Astrocyte (in vitro differentiated cells and primary cell): ENCODE data around the gene ZNF487. TPM values are rescaled to one million over a fixed set of nuclear protein-coding genes. Genes with fewer than 3 reads are reported as not detected.

Experiments
- DNase-seq: peaks from one replicate; pipeline ENCODE4 v3.0.0-alpha.2; 2010; ENCODE audit warnings: low read depth
- FAIRE-seq: peaks from 2 replicates; lab custom pipeline; 2011; peaks lifted over from hg19 to GRCh38; lab: Jason Lieb, UNC
- H2AFZ ChIP-seq: 2 replicates; pipeline ENCODE4 v1.6.0; 2012; ENCODE audit warnings: low read depth, low read length, inconsistent platforms
- H3K27ac ChIP-seq: 2 replicates; pipeline ENCODE4 v1.5.1; 2011; ENCODE audit warnings: low read depth, low read length, inconsistent platforms
- H3K27me3 ChIP-seq: 2 replicates; pipeline ENCODE4 v1.6.0; 2011; ENCODE audit warnings: low read length, inconsistent platforms; ENCODE audit not compliant: insufficient read depth
- H3K36me3 ChIP-seq: 2 replicates; pipeline ENCODE4 v1.5.1; 2011; ENCODE audit warnings: low read length, inconsistent platforms; ENCODE audit not compliant: insufficient read depth
- H3K4me1 ChIP-seq: 2 replicates; pipeline ENCODE4 v1.5.1; 2011; ENCODE audit warnings: low read length, inconsistent platforms; ENCODE audit not compliant: insufficient read depth
- H3K4me2 ChIP-seq: 2 replicates; pipeline ENCODE4 v1.6.0; 2012; ENCODE audit warnings: low read length, inconsistent platforms
- H3K4me3 ChIP-seq: 2 replicates; pipeline ENCODE4 v1.5.1; 2011; ENCODE audit warnings: low read depth, mild to moderate bottlenecking, low read length, inconsistent platforms; ENCODE audit not compliant: insufficient read depth
- H3K79me2 ChIP-seq: 2 replicates; pipeline ENCODE4 v1.6.0; 2012; ENCODE audit warnings: mild to moderate bottlenecking, low read length, inconsistent platforms; ENCODE audit not compliant: insufficient read depth
- H3K9ac ChIP-seq: 2 replicates; pipeline ENCODE4 v1.6.0; 2012; ENCODE audit warnings: mild to moderate bottlenecking, low read length, inconsistent platforms
- H3K9me3 ChIP-seq: 2 replicates; pipeline ENCODE4 v1.5.1; 2012; ENCODE audit warnings: low read depth, mild to moderate bottlenecking, low read length, inconsistent platforms; ENCODE audit not compliant: insufficient read depth
- H4K20me1 ChIP-seq: 2 replicates; pipeline ENCODE4 v1.6.0; 2012; ENCODE audit warnings: low read length, inconsistent platforms; ENCODE audit not compliant: insufficient read depth
- H3K27ac Mint-ChIP-seq: one replicate; pipeline ENCODE4 v1.8.0; 2021; ENCODE audit warnings: mild to moderate bottlenecking, mixed read lengths; ENCODE audit not compliant: unreplicated experiment
- H3K27me3 Mint-ChIP-seq: one replicate; pipeline ENCODE4 v1.8.0; 2021; ENCODE audit warnings: low read depth, mixed read lengths; ENCODE audit not compliant: unreplicated experiment
- H3K36me3 Mint-ChIP-seq: one replicate; pipeline ENCODE4 v1.8.0; 2021; ENCODE audit warnings: low read depth, mixed read lengths; ENCODE audit not compliant: unreplicated experiment
- H3K4me1 Mint-ChIP-seq: one replicate; pipeline ENCODE4 v1.8.0; 2021; ENCODE audit warnings: low read depth, mixed read lengths; ENCODE audit not compliant: unreplicated experiment
- H3K4me3 Mint-ChIP-seq: one replicate; pipeline ENCODE4 v1.8.0; 2021; ENCODE audit warnings: mild to moderate bottlenecking, moderate library complexity, mixed read lengths; ENCODE audit not compliant: unreplicated experiment
- H3K9me3 Mint-ChIP-seq: one replicate; pipeline ENCODE4 v1.8.0; 2021; ENCODE audit warnings: mild to moderate bottlenecking, mixed read lengths; ENCODE audit not compliant: unreplicated experiment
- EZH2 ChIP-seq: IDR thresholded peaks from 2 replicates; pipeline ENCODE4 v1.6.1; 2012; ENCODE audit warnings: mild to moderate bottlenecking, low read length, inconsistent platforms; ENCODE audit not compliant: insufficient read depth
- total RNA-seq: library from RNA; stranded (reverse); gene quantifications from 2 replicates; pipeline ENCODE4 v1.2.1, GENCODE V29; 2021
- TF ChIP-seq, protein P1 (sequence below): IDR thresholded peaks from 2 replicates; pipeline ENCODE4 v1.5.1; 2011; ENCODE audit warnings: low read depth, mild to moderate bottlenecking, inconsistent platforms, low read length, moderate library complexity; ENCODE audit not compliant: insufficient read depth

ZNF487 gene
- total RNA-seq, 1 donor from 2014 or later = 2.8 TPM

DNA sequence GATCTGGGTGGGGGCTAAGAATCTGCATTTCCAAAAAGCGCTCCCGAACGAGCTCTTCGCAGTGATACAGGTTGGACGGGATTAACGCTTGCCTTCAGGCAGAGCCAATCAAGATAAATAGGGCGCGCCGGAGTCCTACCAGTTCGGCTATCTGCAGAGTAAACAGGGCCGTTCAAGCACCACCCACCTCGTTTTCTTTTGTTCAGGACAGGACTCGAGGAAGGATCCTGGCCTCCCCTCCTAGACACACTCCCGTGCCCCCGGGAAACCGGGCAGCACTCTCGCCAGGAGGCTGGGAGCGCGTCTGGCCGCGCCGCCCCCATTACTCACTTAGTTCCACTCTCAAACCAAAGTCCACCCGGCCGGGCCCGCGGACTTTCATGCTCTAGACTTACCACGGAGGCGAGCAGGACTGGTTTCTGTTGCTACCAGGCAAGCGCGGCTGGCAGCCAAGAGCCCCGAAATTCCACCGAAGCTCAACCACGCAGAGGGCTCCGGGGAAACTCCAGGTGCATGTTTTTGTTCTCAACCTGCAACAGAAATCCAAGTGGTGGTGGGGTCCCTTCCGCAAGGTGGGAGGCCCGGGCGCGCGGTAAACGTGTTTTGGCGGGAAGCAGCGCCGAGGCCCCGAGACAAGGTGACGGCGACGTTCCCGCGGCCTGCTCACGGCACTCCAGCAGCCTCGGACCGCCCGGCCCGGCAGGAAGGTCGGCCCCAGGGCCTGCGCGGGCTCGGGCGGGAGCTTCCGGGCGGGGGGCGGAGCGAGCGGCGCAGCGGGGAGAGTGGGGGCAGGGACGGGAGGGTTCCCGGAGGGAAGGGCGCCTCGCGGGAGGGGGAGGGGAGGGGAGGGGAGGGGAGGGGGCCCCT lies 40.6 kb upstream of the ZNF487 start:
- Histone ChIP-seq H3K4me2 (peak overlapping the region; percentile 88), H3K4me1 (peaks cover 32% of the 10 kb centered on the region), H3K79me2 (peaks cover 94% of the 10 kb centered on the region), H3K27ac (peak overlapping the region; percentile 79), H3K9me3 (no peaks in the 10 kb centered on the region), H4K20me1 (peaks cover 91% of the 10 kb centered on the region), H3K27me3 (no peaks in the 10 kb centered on the region), H3K4me3 (peak overlapping the region; percentile 65), H3K9ac (peak overlapping the region; percentile 85), H3K36me3 (peaks cover 21% of the 10 kb centered on the region), H2AFZ (peak overlapping the region; percentile 34)
- H3K9me3 Mint-ChIP-seq = no peaks in the 10 kb centered on the region
- FAIRE-seq (no peak), DNase-seq (peak; percentile 51)
- H3K27me3 Mint-ChIP-seq = no peaks in the 10 kb centered on the region
- peaks cover 32% of the 10 kb centered on the region for H3K4me1 Mint-ChIP-seq
- peak overlapping the region; percentile 88 for H3K27ac Mint-ChIP-seq
- peak overlapping the region; percentile 90 for H3K4me3 Mint-ChIP-seq
- no peak for TF ChIP-seq EZH2
- TF ChIP-seq, protein P1, sequence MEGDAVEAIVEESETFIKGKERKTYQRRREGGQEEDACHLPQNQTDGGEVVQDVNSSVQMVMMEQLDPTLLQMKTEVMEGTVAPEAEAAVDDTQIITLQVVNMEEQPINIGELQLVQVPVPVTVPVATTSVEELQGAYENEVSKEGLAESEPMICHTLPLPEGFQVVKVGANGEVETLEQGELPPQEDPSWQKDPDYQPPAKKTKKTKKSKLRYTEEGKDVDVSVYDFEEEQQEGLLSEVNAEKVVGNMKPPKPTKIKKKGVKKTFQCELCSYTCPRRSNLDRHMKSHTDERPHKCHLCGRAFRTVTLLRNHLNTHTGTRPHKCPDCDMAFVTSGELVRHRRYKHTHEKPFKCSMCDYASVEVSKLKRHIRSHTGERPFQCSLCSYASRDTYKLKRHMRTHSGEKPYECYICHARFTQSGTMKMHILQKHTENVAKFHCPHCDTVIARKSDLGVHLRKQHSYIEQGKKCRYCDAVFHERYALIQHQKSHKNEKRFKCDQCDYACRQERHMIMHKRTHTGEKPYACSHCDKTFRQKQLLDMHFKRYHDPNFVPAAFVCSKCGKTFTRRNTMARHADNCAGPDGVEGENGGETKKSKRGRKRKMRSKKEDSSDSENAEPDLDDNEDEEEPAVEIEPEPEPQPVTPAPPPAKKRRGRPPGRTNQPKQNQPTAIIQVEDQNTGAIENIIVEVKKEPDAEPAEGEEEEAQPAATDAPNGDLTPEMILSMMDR = no peak
- H3K36me3 Mint-ChIP-seq = peaks cover 13% of the 10 kb centered on the region

DNA sequence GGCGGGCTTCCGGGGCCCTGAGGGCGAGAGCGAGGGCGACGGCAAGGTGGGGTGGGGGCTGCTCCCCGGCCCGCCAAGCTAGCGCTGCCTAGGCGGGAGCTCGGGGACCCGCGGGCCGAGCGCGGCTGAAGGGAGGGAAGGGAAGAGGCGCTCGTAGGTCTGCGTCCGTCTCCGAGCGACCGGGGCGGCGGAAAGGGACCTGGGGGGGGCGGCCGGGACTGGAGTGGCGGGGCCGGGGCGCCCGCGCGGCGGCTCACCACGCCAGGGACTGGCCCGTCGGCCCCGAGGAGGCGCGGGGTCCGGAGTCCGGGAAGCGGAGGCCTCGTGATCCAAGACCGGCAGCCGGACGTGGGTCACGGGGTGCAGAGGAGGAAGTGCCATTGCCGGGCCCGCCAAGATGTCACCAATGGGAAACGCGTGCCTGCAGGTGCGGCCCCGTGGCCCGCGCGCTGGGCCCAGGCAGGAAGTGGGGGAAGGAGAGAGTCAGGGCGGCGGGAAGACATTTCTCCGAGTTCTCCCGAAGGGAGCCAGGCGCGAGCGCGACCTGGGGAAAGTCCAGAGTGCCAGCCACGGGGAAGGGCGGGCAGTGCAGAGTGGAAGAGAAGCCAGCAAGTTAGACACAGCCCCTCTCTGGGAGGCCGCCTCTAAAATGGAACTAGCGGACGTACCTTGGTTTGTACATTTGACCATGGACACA lies 39.8 kb upstream of the ZNF487 start:
- peaks cover 94% of the 10 kb centered on the region for H3K79me2 ChIP-seq
- H3K4me1 ChIP-seq = peaks cover 38% of the 10 kb centered on the region
- DNase-seq = peak; percentile 67
- peak overlapping the region; percentile 66 for H3K27ac ChIP-seq
- Mint-ChIP-seq H3K4me3 (peak overlapping the region; percentile 89), H3K27me3 (no peaks in the 10 kb centered on the region), H3K9me3 (no peaks in the 10 kb centered on the region), H3K36me3 (peaks cover 8% of the 10 kb centered on the region), H3K27ac (peak overlapping the region; percentile 89), H3K4me1 (peaks cover 39% of the 10 kb centered on the region)
- peaks cover 21% of the 10 kb centered on the region for H3K36me3 ChIP-seq
- H4K20me1 ChIP-seq = peaks cover 91% of the 10 kb centered on the region
- no peak for TF ChIP-seq EZH2
- TF ChIP-seq, protein P1 = no peak
- H3K9ac ChIP-seq = peak overlapping the region; percentile 85
- no peaks in the 10 kb centered on the region for H3K27me3 ChIP-seq
- peak overlapping the region; percentile 37 for H2AFZ ChIP-seq
- no peaks in the 10 kb centered on the region for H3K9me3 ChIP-seq
- H3K4me2 ChIP-seq = peak overlapping the region; percentile 88
- FAIRE-seq = no peak
- peak overlapping the region; percentile 58 for H3K4me3 ChIP-seq
